K562 (cell line): Measurements from ENCODE around the gene DYNLT4. TPM values are rescaled to one million over a fixed set of nuclear protein-coding genes. Genes with fewer than 3 reads are reported as not detected.
A peak's percentile ranks its signal among the peaks of the same experiment; 100 is the strongest.

ENCODE experiments used
- ATF7 ChIP-seq: fragments of 450-650 bp; IDR thresholded peaks from 2 replicates; pipeline ENCODE4 v1.7.1; 2014; ENCODE audit warnings: mild to moderate bottlenecking, moderate library complexity
- FOXM1 ChIP-seq, 2 experiments: fragments of 450-650 bp in 1 of 2; sonication (generic) in 1 of 2; formaldehyde crosslinking in 1 of 2; IDR thresholded peaks; 2 replicates each; pipeline versions ENCODE4 v1.6.1 to v1.9.0; 2017 to 2022; ENCODE audit warnings: low read depth in 2 of 2, mild to moderate bottlenecking in 2 of 2, missing genetic modification reagents in 1 of 2, moderate library complexity in 1 of 2
- KAT8 ChIP-seq: fragments of 450-650 bp; IDR thresholded peaks from 2 replicates; pipeline ENCODE4 v1.6.1; 2016; ENCODE audit warnings: low read depth, mild to moderate bottlenecking
- MCM5 ChIP-seq: fragments of 450-650 bp; IDR thresholded peaks from 2 replicates; pipeline ENCODE4 v1.6.1; 2016; ENCODE audit warnings: low read depth
- NCOA4 ChIP-seq: fragments of 450-650 bp; IDR thresholded peaks from 2 replicates; pipeline ENCODE4 v1.6.1; 2018; ENCODE audit warnings: mild to moderate bottlenecking; ENCODE audit not compliant: partially characterized antibody
- NR3C1 ChIP-seq: sonication (generic); formaldehyde crosslinking; IDR thresholded peaks from 2 replicates; pipeline ENCODE4 v1.8.1; 2022; ENCODE audit warnings: missing genetic modification reagents
- PTBP1 ChIP-seq: fragments of 200-400 bp; formaldehyde crosslinking; IDR thresholded peaks from 2 replicates; pipeline ENCODE4 v1.6.1; 2017; ENCODE audit warnings: low read depth, low read length
- SOX6 ChIP-seq: fragments of 450-650 bp; IDR thresholded peaks from 2 replicates; pipeline ENCODE4 v1.6.1; 2014; ENCODE audit warnings: mild to moderate bottlenecking
- SRF ChIP-seq, 2 experiments: fragments of 250-450, 450-650 bp in 1 of 2; sonication (Bioruptor Pico) in 1 of 2; sonication (generic) in 1 of 2; formaldehyde crosslinking; IDR thresholded peaks; 2 replicates each; pipeline versions ENCODE4 v1.5.0 to v1.5.1; 2020 to 2022; ENCODE audit warnings: mild to moderate bottlenecking in 1 of 2, missing genetic modification reagents in 1 of 2
- ZBED1 ChIP-seq: IDR thresholded peaks from 2 replicates; pipeline ENCODE4 v1.6.1; 2014
- ZFX ChIP-seq: sonication (generic); formaldehyde crosslinking; IDR thresholded peaks from 2 replicates; pipeline ENCODE4 v1.8.0; 2022; ENCODE audit warnings: mild to moderate bottlenecking, missing genetic modification reagents, moderate library complexity
- ZNF253 ChIP-seq: fragments of 250-450 bp; sonication (Bioruptor Pico); conservative IDR thresholded peaks from 2 replicates; pipeline ENCODE4 v1.6.1; 2021; ENCODE audit warnings: mild to moderate bottlenecking
- polyA plus RNA-seq, 8 experiments: library from polyadenylated mRNA; depleted of rRNA in 4 of 8; stranded (reverse) in 5 of 8; unstranded in 3 of 8; fragments of >200 nt; fragmentation: Nextera tagmentation in 2 of 8; fragmentation: Illumina TruSeq in 1 of 8; extraction: Ambion mirVana in 2 of 8; extraction: Trizol in 1 of 8; gene quantifications; 2 replicates each; pipeline versions ENCODE4 v1.2.1 to v1.2.3, GENCODE V29; 2011 to 2014; ENCODE audit warnings: inconsistent platforms in 1 of 8, missing spikeins in 1 of 8
- total RNA-seq, 7 experiments: library from RNA; depleted of rRNA in 6 of 7; stranded (reverse); fragments of >200 nt in 6 of 7; fragmentation: Illumina TruSeq in 2 of 7; extraction: Trizol in 2 of 7; gene quantifications; 2 replicates each; pipeline versions ENCODE4 v1.2.1 to v1.2.3, GENCODE V29; 2011 to 2021; ENCODE audit warnings: low replicate concordance in 1 of 7
- TF ChIP-seq, protein P1 (sequence below): fragments of 450-650 bp; formaldehyde crosslinking; IDR thresholded peaks from 2 replicates; pipeline ENCODE4 v1.4.0; 2020; ENCODE audit warnings: mild to moderate bottlenecking, moderate library complexity
- TF ChIP-seq, protein P2 (sequence below), 2 experiments: fragments of 450-650 bp in 1 of 2; IDR thresholded peaks; 2 replicates each; pipeline ENCODE4 v1.6.1; 2011 to 2017; ENCODE audit warnings: low read depth in 2 of 2, antibody characterized with exemption in 1 of 2, borderline replicate concordance in 1 of 2, low read length in 1 of 2, mild to moderate bottlenecking in 1 of 2, mixed read lengths in 1 of 2; ENCODE audit not compliant: control insufficient read depth in 1 of 2
- TF ChIP-seq, protein P3 (sequence below): fragments of 450-650 bp; formaldehyde crosslinking; IDR thresholded peaks from 2 replicates; pipeline ENCODE4 v1.4.0; 2020; ENCODE audit warnings: mild to moderate bottlenecking, moderate library complexity
- TF ChIP-seq, protein P4 (sequence below): IDR thresholded peaks from 2 replicates; pipeline ENCODE4 v1.6.1; 2011; ENCODE audit warnings: borderline replicate concordance, low read depth, mild to moderate bottlenecking, moderate library complexity, low read length; ENCODE audit not compliant: insufficient read depth, poor library complexity, severe bottlenecking

The DYNLT4 gene
- total and polyA plus RNA-seq, 9 of the 15 experiments (the other 6 are each of a cell fraction or from before 2014, with no cell fraction given) = 0.29 to 0.73 TPM; not detected in 7

DNA sequence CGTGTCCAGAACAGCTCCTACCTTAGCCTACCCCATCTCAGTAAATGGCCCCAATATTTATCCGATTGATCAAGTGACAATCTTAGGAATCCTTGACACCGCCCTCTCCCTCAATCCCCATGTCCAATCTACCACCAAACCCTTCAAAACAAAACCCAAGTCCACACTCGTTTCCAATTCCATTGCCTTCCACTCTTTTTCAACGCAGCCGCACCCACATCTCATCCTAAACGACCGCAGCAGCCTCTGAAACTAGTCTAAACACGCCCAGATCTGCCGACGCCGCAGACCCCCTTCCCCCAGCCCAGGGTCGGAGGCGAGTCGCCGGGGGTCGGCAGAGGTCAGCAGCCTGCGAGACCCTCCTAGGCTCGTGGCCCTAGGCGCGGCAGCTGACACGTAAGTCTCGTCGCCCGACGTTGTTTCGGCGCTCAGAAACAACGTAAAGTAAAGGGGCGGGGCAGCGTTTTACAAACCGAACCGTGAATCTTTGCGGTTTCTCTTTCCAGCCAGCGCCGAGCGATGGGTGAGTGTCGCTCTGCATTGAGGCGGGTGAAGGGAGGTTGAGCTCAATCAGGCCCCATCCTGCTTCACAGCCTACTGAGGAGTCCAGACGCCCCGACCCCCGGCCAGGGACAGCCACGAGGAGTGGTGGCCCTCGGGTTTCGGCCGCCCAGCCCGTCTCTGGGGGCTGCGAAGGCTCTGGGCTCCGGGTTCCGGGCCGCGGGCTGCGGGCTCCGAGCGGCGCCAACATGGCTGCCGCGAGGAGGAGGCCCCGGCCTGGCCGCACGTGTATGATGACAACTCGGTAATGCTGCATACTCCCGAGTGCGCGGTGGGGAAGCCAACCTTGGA is 31.8 kb downstream of the DYNLT4 start, which contains the start of gene RPS8 (continued):
- TF ChIP-seq, protein P1, sequence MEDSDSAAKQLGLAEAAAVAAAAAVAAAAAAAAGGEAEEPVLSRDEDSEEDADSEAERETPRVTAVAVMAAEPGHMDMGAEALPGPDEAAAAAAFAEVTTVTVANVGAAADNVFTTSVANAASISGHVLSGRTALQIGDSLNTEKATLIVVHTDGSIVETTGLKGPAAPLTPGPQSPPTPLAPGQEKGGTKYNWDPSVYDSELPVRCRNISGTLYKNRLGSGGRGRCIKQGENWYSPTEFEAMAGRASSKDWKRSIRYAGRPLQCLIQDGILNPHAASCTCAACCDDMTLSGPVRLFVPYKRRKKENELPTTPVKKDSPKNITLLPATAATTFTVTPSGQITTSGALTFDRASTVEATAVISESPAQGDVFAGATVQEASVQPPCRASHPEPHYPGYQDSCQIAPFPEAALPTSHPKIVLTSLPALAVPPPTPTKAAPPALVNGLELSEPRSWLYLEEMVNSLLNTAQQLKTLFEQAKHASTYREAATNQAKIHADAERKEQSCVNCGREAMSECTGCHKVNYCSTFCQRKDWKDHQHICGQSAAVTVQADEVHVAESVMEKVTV (CRISPR knock-in tag) = no peak; the same call in none of the 2 replicates
- TF ChIP-seq MCM5 (no peak), NR3C1 (CRISPR knock-in tag) (no peak), NCOA4 (peak; percentile 87), PTBP1 (peak; percentile 58; the same call in 1 of the 2 replicates), ZFX (CRISPR knock-in tag) (peak; percentile 96), SOX6 (no peak; the same call in 1 of the 2 replicates), FOXM1 (IDR thresholded peaks at IDR 0.05; ENCODE audit: low read depth) (peak; percentile 90), FOXM1 (CRISPR knock-in tag; IDR thresholded peaks at IDR 0.05; ENCODE audit: low read depth) (peak; percentile 96; the same call in 1 of the 2 replicates), ZBED1 (peak; percentile 84), SRF (CRISPR knock-in tag; IDR thresholded peaks at IDR 0.05) (0 out of 4 replicates have a peak, but pooled peaks have one; percentile 7 to 9), ZNF253 (no peak), KAT8 (peak; percentile 48; the same call in 1 of the 2 replicates), ATF7 (peak; percentile 93)
- TF ChIP-seq, protein P2, sequence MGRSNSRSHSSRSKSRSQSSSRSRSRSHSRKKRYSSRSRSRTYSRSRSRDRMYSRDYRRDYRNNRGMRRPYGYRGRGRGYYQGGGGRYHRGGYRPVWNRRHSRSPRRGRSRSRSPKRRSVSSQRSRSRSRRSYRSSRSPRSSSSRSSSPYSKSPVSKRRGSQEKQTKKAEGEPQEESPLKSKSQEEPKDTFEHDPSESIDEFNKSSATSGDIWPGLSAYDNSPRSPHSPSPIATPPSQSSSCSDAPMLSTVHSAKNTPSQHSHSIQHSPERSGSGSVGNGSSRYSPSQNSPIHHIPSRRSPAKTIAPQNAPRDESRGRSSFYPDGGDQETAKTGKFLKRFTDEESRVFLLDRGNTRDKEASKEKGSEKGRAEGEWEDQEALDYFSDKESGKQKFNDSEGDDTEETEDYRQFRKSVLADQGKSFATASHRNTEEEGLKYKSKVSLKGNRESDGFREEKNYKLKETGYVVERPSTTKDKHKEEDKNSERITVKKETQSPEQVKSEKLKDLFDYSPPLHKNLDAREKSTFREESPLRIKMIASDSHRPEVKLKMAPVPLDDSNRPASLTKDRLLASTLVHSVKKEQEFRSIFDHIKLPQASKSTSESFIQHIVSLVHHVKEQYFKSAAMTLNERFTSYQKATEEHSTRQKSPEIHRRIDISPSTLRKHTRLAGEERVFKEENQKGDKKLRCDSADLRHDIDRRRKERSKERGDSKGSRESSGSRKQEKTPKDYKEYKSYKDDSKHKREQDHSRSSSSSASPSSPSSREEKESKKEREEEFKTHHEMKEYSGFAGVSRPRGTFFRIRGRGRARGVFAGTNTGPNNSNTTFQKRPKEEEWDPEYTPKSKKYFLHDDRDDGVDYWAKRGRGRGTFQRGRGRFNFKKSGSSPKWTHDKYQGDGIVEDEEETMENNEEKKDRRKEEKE (IDR thresholded peaks at IDR 0.05; ENCODE audit: borderline replicate concordance in 1 of 2, control insufficient read depth in 1 of 2, low read depth in 2 of 2, low read length in 1 of 2) = peak in 1 of 2 experiments; percentile 75; a peak in 1 of 4 replicates
- TF ChIP-seq, protein P3, sequence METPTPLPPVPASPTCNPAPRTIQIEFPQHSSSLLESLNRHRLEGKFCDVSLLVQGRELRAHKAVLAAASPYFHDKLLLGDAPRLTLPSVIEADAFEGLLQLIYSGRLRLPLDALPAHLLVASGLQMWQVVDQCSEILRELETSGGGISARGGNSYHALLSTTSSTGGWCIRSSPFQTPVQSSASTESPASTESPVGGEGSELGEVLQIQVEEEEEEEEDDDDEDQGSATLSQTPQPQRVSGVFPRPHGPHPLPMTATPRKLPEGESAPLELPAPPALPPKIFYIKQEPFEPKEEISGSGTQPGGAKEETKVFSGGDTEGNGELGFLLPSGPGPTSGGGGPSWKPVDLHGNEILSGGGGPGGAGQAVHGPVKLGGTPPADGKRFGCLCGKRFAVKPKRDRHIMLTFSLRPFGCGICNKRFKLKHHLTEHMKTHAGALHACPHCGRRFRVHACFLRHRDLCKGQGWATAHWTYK (CRISPR knock-in tag) = peak; percentile 58; the same call in 1 of the 2 replicates
- TF ChIP-seq, protein P4, sequence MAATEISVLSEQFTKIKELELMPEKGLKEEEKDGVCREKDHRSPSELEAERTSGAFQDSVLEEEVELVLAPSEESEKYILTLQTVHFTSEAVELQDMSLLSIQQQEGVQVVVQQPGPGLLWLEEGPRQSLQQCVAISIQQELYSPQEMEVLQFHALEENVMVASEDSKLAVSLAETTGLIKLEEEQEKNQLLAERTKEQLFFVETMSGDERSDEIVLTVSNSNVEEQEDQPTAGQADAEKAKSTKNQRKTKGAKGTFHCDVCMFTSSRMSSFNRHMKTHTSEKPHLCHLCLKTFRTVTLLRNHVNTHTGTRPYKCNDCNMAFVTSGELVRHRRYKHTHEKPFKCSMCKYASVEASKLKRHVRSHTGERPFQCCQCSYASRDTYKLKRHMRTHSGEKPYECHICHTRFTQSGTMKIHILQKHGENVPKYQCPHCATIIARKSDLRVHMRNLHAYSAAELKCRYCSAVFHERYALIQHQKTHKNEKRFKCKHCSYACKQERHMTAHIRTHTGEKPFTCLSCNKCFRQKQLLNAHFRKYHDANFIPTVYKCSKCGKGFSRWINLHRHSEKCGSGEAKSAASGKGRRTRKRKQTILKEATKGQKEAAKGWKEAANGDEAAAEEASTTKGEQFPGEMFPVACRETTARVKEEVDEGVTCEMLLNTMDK = no peak
